Iris pigment epithelial cell (primary cell): ENCODE data around the gene PANK3.
"Not testable (repeated sequence)": the region's sequence is repeated elsewhere in the genome, so short reads cannot be mapped to it uniquely, and the experiment has no call there.

Source experiments
- DNase-seq: peaks from one replicate; pipeline ENCODE4 v3.0.0-alpha.2; 2011; ENCODE audit warnings: low read depth

The PANK3 gene

GRCh38 chr5:168578538-168579487 lies at the start of gene PANK3:
Gene PANK3 (minus strand): TSS chr5:168579368. CDS start chr5:168579283, 85 bp downstream.
- peak; percentile 16 for DNase-seq

DNA sequence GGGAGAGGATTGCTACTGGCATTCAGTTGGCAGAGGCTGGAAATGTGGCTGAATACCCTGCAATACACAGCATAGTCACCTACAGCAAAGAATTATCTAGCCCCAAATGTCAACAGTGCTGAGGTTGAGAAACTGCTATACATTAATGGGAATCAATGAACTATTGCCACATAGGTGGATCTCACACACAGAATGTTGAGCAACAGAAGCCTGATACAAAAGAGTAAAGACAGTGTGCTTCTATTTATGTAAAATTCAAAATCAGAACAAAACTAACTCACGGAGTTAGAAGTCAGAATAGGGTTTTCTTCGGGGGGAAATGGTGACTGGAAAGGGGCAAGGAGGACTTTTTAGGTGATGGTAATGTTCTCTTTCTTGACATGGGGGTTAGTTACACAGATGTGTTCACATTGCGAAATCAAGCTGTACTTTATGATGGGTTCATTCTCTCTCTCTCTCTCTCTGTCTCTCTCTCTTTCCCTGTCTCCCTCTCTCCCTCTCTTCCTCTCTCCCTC lies 45.7 kb upstream of the PANK3 start:
- DNase-seq, result peak; percentile 48

GRCh38 chr5:168620807-168621206 lies 41.6 kb upstream of the PANK3 start:
- no peak for DNase-seq

GRCh38 chr5:168614661-168615060 lies 35.5 kb upstream of the PANK3 start:
- DNase-seq, result no peak

GRCh38 chr5:168613996-168614395 lies 34.8 kb upstream of the PANK3 start:
- no peak for DNase-seq

DNA sequence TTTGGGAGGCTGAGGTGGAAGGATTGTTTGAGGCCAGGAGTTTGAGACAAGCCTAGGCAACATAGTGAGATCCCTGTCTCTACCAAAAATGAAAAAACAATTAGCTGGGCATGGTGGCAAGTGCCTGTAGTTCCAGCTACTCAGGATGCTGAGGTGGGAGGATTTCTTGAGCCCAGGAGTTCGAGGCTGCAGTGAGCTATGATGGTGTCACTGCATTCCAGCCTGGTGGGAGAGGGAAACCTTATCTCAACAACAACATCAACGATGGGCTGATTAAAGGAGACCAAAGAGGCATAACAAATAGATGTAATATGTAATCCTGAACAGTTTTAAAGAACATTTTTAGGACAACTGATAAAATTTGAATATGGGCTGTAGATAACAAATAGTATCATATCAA lies 34.2 kb upstream of the PANK3 start:
- no peak for DNase-seq

- no peak for DNase-seq
Observed at GRCh38 chr5:168612996-168613395, 33.8 kb upstream of the PANK3 start.

DNA sequence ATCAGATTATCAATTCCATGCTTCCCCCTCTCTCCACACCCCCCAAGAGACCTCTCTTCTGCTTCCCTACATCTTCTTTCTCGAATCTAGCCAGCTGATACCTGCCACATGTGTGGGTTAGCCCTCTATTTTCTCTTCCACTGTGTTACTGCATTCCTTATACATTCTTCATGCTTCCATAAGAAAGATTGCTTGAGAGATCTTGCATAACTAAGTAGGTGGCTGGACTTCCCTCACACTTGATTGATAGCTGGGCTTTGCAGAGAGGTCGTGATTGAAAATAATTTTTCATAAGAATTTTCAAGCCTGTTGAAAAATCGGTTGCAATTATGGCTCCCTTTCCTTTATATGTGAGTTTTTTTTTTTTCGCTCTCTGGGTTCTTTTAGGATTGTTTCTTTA lies 33.0 kb upstream of the PANK3 start:
- peak; percentile 44 for DNase-seq

DNA sequence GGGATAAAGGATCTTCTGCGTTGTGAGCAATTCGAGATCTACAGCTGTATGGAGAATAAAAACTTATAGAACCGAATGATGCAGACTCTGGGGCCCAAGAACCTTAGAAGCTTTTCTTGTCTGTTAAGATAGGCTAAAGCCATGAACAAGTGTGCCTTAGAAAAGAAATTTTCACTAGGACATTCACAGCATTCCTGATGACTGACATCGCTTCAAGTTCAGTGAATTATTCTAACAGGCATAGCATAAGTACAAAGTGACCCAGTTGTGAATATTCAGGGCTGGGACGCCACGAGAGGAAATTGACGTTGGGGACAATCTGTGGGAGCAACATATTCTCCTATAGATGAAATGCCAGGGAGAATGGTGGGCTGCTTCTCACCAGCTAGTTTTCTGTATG lies 32.0 kb upstream of the PANK3 start:
- peak; percentile 53 for DNase-seq

GRCh38 chr5:168609806-168610482 lies 30.8 kb upstream of the PANK3 start:
- no peak for DNase-seq

GRCh38 chr5:168608821-168609220 lies 29.7 kb upstream of the PANK3 start:
- no peak for DNase-seq

DNA sequence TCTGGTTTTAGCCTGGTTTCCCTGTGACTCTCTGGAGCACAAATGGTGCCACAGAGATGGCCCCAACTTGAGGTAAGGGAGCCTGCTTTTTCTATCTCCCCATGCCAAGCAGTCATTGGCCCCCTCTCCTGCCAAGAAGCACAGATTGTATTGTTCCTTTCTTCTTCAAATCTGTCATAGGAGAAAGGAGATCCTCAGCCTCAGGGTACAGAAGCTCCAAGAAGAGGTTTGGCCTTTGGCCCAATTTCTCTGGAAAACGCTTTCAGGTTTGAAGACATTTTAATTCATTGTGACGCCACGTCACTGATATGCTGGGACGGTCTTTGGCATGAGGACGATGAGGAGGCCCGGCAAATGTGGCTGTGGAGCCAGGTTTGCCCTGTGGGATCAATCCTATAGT lies 29.2 kb upstream of the PANK3 start:
- DNase-seq, result no peak

- no peak for DNase-seq
Observed at GRCh38 chr5:168607946-168608345, 28.8 kb upstream of the PANK3 start.

DNA sequence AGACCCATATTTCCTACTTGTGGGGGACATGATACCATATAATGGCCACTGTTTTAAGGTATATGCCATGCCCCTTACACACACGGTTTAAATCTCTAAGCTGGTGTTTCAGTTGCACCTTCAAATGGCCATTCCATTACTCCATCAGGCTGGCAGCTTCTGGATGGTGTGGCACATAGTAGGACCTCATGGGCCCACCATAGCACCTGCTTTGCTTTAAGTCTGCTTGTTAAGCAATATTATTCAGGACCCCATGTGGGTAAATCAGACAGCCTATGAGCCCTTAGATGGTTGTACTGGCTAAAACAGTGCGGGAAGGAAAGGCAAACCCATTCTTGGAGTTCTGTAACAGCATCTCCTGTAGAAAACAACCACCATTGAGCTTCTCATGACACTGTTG lies 27.4 kb upstream of the PANK3 start:
- no peak for DNase-seq

DNA sequence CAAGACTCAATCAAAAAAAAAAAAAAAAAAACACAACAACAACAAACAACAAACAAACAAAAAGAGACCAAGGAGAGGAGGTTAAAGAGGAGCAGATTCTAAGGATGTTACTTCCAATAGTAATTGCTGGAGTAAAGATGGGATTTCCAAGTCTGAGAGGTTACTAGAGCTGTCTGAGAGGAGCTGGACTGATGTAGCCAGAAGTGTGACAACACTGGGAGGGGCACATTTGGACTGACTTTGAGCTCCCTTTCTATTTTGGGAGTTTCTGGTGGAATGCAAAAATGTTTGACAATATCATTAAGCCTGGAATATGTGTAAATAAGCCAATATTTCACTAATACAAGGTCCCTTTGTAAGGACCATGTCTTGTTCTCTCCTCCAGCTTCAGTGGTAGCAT lies 25.3 kb upstream of the PANK3 start:
- no peak for DNase-seq

DNA sequence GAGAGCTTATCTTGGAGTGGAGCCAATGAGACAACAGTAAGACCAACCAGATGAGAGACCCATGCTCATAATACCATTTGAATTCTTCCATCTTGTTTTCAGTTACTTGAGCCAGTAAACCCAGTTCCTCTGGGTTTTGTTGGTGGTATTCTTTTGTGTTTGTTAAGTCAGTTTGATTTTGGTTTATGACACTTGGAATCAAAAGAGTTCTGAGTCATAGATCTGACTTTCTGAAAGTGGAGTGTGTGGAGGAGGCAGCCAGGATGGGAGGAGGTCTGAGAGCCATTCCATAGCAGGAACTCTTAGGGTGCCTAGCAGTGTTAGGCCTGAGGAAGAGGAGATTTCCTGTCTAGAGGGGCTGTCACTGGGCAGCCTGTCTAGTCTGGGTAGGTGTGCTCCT lies 24.6 kb upstream of the PANK3 start:
- DNase-seq, result peak; percentile 22

DNA sequence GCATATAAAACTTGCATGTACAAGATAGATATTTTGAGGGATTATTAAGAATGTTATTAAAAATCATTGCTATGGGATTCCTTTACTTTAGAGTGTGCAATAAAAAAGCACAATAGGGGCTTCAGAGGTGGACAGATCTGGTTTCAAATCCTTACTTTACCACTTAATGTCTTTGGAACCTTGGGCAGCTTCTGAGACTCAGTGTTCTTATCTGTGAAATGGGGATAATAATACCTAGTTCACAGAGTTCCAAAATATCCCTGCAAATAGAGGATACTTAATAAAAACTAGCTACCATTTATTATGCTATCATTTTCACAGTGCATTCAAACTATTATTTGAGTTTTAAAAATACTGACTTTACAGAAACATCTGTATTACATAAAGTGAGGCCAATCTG lies 23.3 kb upstream of the PANK3 start:
- DNase-seq, result no peak

DNA sequence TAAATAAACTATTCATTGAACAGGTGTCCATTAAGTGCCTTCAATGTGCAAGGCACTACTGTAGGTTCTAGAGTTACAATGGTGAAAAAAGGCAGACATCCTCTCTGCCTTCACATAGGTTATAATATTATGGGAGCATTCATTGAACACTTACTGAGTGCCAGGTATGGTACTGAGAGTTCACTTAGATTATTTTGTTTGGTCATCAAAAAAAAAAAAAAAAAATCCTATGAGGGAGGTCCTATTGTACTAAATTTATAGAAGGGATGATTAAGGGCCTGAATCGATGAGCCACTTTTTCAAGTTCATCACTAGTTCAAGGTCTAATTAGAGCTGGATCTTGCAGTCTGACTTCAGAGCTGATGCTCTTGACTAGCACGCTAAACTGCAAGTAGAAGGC lies 22.8 kb upstream of the PANK3 start:
- no peak for DNase-seq

- DNase-seq, result no peak
Observed at GRCh38 chr5:168600409-168600808, 21.2 kb upstream of the PANK3 start.

GRCh38 chr5:168599826-168600225 lies 20.7 kb upstream of the PANK3 start:
- DNase-seq, result no peak

DNA sequence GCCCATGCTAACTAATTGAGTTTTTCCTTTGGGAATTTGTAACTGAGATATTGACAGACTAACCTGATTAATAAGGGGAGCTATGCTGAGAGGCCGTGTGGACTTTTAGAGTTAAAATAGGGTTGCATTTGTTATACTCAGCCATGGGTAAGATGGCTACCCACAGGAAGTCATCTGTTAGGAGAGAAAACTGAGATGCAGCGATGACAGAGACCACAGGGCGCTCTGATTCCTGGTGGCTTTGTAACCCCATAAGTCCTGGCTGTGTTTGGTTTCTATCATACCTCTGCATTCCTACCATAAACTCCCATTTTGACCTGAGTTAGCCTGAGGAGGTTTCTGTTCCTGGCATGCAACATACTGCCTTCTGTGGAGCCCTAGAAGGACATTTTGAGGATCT lies 19.5 kb upstream of the PANK3 start:
- DNase-seq, result no peak

- DNase-seq, result no peak
Observed at GRCh38 chr5:168596927-168597326, 17.8 kb upstream of the PANK3 start.

DNA sequence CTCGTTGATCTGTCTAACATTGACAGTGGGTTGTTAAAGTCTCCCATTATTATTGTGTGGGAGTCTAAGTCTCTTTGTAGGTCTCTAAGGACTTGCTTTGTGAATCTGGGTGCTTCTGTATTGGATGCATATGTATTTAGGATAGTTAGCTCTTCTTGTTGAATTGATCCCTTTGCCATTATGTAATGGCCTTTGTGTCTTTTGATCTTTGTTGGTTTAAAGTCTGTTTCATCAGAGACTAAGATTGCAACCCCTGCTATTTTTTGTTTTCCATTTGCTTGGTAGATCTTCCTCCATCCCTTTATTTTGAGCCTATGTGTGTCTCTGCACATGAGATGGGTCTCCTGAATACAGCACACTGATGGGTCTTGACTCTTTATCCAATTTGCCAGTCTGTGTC lies 17.0 kb upstream of the PANK3 start:
- DNase-seq, result not testable (repeated sequence)
